ENCODE results near the gene ATP13A3.

ATP13A3 gene

GRCh38 chr3:194395778-194396538 is 90.8 kb downstream of the ATP13A3 start:
- DNase-seq (ENCODE audit: insufficient read length, low spot score) (no peak), FAIRE-seq (no peak)
- no peak for TF ChIP-seq CTCF (IDR thresholded peaks at IDR 0.05; ENCODE audit: insufficient read depth, missing control alignments)

- no peak for FAIRE-seq
- TF ChIP-seq CTCF (IDR thresholded peaks at IDR 0.05; ENCODE audit: insufficient read depth, missing control alignments) = no peak
- no peak for DNase-seq (ENCODE audit: insufficient read length, low spot score)
These were observed 91.6 kb downstream of the ATP13A3 start for GRCh38 chr3:194395212-194395611.

GRCh38 chr3:194392576-194392975 is 94.2 kb downstream of the ATP13A3 start:
- TF ChIP-seq CTCF (IDR thresholded peaks at IDR 0.05; ENCODE audit: insufficient read depth, missing control alignments) = no peak
- FAIRE-seq = no peak

DNA sequence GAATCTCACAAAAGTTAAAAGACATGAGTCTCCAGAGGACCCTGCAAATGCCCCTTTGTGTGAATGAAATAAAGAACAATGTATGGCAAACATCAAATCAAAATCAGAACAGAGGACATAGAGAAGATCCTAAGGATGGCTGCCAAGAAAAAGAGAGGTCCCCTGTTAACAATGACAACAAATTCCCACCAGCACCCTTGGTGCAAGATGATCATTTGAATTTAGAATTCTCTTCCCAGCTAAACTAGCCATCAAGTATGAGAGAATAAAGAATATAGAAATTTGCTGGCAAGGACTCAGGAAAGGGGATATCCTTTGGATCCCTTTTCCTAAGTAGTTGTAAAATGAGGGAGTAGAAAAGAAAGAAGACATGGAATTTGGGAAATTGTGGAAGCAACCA is 96.0 kb downstream of the ATP13A3 start:
- FAIRE-seq = no peak

More at GRCh38 chr3:194392576-194392975, 94.2 kb downstream of the ATP13A3 start:
- no peak for DNase-seq (ENCODE audit: insufficient read length, low spot score)

DNA sequence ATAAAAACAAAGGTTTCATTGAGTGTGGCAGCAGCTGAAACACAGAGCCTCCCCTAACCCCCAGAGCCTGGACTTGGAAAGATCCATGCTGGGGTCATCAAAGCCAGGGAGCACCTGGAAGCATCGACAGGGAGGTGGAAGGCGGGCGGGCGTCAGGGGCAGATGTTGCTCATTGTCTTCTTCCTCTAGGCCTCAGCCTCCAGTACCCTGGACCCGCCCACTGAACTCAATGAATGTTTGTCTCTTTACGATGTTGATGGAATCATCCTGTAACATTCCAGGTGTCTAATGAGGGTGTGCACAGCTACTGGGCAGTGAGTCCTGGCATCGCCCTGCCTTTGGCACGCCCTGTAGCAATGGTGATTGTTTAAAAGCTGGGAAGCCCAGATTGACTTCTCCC is 97.5 kb downstream of the ATP13A3 start:
- DNase-seq (ENCODE audit: insufficient read length, low spot score) = no peak
- no peak for FAIRE-seq
- TF ChIP-seq CTCF (IDR thresholded peaks at IDR 0.05; ENCODE audit: insufficient read depth, missing control alignments) = no peak

More for the DNA sequence above, 96.0 kb downstream of the ATP13A3 start:
- no peak for TF ChIP-seq CTCF (IDR thresholded peaks at IDR 0.05; ENCODE audit: insufficient read depth, missing control alignments)
- no peak for DNase-seq (ENCODE audit: insufficient read length, low spot score)

- FAIRE-seq (no peak), DNase-seq (ENCODE audit: insufficient read length, low spot score) (no peak)
- no peak for TF ChIP-seq CTCF (IDR thresholded peaks at IDR 0.05; ENCODE audit: insufficient read depth, missing control alignments)
These were observed 98.8 kb downstream of the ATP13A3 start for GRCh38 chr3:194387926-194388418.

DNA sequence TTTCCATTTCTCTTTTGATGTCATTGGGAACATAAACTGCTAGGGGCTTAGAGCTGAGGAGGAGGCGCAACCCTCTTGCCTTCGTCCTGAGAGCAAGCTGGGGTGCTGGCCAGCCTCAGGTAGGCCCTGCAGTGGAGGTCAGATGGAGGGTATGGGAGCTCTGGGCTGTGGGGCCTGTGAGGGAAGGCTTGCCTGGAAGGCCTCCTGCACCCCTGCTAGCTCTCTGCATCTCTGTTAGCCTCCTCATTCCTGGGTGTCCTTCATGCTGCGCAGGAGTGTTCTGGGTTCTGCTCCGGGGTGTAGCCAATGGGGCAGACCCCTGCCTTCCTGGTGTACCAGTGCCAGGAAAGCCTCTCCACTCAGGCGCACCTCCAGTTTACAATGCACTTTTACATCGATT is 99.5 kb downstream of the ATP13A3 start:
- no peak for TF ChIP-seq CTCF (IDR thresholded peaks at IDR 0.05; ENCODE audit: insufficient read depth, missing control alignments)
- no peak for FAIRE-seq
- DNase-seq (ENCODE audit: insufficient read length, low spot score) = no peak
